Frontal cortex (tissue), 4 donors: ENCODE results near the gene HAND1. TPM values are rescaled to one million over a fixed set of nuclear protein-coding genes. Genes with fewer than 3 reads are reported as not detected.
"Not testable (repeated sequence)": the region's sequence is repeated elsewhere in the genome, so short reads cannot be mapped to it uniquely, and the experiment has no call there.

Experiments
- DNase-seq, 2 donors: peaks; one replicate each; pipeline ENCODE4 v3.0.0; 2012; ENCODE audit warnings: low spot score in 2 of 2
- FAIRE-seq: peaks from 2 replicates; lab custom pipeline; 2012; peaks lifted over from hg19 to GRCh38; lab: Jason Lieb, UNC
- total RNA-seq: library from RNA; depleted of rRNA; stranded (reverse); fragments of >200 nt; gene quantifications from one replicate; pipeline ENCODE4 v1.2.3, GENCODE V29; 2014
- donor health status: control.
- donor health status: control.
- donor health status: control.

HAND1 gene
- not detected for total RNA-seq

DNA sequence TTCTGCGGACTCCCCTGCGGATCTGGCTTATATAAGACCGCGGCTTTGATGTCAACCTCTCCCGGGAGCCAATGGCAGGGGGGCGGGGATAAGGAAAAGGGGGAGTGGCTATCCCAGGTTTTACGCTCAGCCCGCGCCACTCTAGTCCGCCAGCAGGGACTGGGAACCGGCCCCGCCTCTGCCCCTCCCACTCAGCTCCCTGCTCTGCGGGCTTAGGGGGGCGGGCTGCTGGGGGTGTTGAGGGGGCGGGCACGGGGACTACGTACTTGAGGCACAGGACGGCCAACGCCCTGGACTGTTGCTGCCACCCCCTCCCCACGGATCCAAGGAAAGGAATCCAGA, at the start of gene HAND1:
TSS of gene HAND1 (minus strand) at position 4 of the 342 bp plus-strand sequence. CDS start 219 bp downstream, outside the sequence.
- FAIRE-seq = no peak

DNA sequence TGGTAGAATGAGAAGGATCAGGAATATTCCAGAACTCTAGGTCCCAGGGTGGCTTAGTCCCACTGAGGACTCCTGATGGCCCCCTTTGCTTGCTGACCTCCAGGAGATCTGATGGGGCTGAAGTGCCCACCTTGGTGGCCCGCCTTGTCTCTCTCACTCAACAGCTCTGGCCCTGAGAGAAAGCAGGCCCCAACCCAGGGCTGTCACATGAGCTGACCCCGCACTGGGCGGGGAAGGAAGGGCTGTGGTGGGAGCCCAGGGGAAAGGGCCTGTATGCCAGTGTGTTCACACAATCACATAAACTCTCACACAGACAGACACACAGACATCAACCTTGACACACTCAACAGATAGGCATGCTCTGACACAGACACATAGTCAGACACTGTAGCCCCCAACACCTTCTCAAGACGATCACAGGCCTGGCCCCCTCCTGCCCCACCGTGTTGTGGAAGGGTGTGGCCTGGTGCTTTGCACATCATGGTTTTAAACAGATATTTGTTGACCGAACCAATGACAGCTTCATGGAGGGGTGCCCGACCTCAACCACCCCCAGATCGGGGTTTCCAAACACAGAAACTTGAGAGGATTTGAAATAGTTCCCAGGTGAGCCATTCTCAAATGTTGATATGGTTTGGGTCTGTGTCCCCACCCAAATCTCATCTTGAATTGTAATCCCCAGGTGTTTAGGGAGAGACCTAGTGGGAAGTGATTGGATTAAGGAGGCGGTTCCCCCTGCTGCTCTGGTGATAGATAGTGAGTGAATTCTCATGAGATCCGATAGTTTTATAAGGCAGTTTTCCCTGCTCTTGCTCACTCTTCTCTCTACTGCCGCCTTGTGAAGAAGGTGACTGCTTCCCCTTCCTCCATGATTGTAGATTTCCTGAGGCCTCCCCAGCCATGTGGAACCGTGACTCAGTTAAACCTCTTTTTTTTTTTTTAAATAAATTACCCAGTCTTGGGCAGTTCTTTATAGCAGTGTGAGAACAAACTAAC, 48.5 kb upstream of the HAND1 start:
- FAIRE-seq = no peak
- no peak for DNase-seq

More for the DNA sequence above, at the start of gene HAND1:
- DNase-seq = peak in 1 of 2 donors; percentile 54

DNA sequence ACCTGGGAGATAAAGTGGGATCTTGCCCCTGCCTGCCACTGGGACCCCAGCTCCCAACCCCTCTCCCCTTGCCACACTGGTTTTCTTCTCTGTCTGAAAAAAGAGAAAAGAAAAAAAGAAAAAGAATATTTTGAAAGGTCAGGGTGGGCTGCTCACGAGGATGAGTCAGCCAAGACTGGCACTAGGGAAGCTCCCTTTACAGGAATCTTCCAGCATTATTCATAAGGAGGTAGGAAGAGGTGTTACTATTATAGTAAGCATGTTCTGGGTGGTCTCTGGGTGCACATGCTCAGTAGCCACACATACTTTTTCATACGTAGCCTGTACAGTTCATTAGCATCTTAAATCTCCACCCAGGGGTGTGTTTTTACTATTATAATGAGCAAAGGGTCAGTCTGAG, 46.8 kb upstream of the HAND1 start:
- no peak for FAIRE-seq
- DNase-seq = no peak

DNA sequence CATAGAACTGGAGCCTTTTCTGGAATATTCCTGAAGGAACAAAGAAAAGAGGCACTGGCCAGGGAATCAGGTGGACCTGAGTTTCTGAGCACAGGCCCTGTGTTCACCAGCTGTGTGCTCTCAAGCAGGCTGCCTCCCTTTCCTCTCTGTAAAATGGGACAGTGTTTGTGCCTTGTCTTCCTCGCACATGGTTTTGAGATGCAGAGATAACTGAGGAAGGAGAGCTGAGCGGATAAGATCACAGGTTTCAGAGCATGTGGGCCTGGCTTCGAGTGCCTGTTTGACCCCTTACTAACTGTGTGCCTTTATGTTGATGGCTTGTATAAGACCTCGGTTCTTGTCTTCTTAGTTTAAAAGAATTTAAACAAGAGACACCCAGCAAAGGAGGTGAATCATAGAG, 46.2 kb upstream of the HAND1 start:
- no peak for FAIRE-seq

DNA sequence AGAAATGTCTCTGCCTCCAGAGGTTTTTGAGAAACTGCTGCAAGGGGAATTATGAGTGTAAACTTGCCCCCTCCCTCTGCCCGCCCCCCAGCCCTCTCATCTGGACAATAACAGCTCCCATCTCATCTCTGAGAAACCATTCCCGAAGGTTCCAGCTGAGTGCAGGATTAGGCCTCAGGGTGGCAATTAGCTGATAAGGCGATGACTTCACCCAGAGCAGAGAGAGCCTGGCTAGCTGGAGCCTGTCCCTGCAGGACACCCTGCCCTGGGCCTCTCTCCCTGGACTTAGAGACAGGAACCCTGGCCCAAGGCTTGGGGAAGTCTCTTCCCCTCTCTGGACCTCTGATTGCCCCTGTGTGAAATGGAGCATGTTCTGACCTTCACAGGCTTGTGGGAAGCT, 45.7 kb upstream of the HAND1 start:
- FAIRE-seq = no peak
- no peak for DNase-seq

More for the DNA sequence above, 46.2 kb upstream of the HAND1 start:
- DNase-seq = no peak

DNA sequence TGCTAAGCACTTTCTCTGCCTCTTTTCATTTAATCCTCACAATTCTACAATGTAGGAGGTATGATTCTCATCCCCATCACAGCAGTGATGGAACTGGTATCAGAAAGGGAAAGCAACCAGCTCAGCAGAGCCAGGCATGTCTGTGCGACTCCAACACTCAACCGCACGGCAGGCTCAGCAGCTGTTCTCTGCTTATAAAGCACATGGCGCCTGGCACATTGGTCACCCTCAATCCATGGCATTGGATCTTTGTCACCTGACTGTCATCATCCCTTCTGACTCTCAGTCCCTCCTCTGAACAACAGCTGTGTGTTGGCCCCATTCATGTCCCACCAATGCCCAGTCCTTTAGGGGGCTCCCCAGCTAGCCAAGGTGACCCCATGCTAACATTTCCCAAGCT, 45.1 kb upstream of the HAND1 start:
- FAIRE-seq (no peak), DNase-seq (no peak)

DNA sequence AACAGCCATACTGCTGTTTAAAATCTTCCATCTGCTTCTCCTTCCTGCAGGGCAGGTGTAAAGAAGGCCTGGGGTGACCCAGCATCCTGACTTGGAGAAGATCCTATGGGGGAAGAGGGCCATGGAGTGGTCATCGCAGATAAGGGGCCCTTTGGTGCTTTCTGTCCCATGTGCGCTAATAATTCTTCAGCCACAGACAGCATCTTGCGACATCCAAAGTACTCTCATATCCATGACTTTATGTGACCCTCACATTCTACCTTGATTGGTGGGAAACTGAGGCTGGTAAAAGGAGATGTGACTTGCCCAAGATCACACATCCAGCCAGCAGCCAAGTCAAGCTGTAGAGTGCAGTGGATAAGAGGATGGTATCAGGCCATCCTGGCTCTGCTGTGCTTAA, 44.3 kb upstream of the HAND1 start:
- FAIRE-seq (no peak), DNase-seq (no peak)

DNA sequence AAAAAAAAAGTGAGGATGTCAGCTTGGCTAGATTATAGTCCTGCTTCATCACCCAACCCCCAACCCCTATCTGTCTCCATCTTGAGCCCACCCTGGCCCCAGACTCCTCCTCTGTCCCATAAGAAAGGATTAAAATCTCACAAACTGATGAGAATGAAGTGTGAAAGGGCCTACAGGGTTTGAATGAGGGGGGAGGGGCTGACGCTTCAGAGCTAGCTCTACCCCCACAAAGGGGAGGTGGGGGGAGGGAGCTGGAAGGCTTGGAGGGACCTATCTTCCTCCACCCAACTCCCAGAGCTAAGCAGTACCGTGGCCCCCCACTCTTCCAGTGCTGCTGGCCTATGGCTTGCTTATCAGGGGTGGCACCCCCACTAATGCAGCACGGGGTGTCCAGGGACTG, 43.7 kb upstream of the HAND1 start:
- DNase-seq (no peak), FAIRE-seq (no peak)

DNA sequence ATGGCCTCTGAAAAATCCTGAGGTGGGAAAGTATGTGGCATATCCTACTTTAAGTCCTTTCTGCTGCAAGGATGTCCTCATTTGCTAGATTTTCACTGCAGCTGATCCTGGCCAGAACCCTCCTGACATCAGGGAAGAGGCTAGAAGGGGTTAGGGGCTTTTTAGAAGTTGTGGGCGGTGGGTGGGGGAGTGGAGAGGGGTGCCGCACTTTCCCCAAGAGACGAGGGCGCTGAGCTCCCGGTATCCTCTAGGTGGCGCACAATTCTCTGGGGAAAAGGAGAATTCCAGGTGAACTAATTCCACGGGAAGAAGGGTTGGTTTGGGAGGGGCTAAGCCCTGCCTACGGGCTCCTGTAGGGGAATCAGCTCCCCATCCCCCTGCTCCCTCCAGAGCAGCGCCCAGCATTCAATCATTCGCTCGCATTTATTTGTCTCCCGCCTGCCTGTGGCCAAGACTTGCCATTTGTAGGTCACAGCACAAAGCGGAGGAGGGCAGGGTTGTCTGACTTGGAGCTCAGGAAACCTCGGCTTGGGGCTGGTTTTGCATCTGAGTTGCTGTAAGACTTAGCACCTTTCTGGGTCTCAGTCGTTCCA, 42.9 kb upstream of the HAND1 start:
- DNase-seq = peak in 1 of 2 donors; percentile 38
- FAIRE-seq = no peak

DNA sequence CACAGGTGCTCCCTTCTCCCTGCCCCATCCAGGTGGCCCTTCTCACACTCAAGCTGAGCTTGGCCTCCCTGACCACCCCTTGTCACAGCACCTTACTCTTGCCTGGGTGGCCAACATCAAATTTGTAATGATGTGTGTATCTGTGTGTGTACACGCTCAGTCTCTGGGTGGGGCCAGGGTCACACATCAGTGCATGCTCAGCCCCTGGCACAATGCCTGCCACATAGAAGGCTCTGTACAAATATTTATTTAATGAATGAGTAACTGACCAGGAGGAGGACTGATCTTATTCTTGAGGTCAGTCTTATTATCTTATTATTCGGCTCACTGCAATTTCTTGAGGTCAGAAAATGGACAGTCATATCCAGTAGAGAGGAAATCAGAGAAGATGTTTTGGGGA, 41.3 kb upstream of the HAND1 start:
- DNase-seq (no peak), FAIRE-seq (no peak)

DNA sequence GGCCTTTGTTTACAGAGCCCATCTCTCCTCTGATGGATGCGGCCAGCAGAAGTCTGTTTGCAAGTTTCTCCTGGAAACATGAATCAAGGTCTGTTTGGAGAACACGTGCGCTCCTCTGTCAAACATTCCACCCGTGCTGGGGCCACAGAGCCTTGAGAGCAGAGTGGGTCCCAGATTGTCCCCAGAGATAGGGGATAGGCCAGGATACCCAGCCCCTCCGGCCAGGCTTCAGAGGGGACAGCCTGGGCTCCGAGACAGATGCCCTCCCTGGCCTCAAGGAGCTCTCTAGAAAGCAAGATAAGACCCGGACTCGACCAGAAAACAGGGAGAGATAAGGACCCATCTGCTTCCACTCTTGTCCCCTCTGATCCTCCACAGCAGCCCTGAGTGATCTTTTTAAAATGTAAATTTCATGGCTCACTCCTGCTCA, 40.4 kb upstream of the HAND1 start:
- FAIRE-seq = no peak
- DNase-seq = no peak

DNA sequence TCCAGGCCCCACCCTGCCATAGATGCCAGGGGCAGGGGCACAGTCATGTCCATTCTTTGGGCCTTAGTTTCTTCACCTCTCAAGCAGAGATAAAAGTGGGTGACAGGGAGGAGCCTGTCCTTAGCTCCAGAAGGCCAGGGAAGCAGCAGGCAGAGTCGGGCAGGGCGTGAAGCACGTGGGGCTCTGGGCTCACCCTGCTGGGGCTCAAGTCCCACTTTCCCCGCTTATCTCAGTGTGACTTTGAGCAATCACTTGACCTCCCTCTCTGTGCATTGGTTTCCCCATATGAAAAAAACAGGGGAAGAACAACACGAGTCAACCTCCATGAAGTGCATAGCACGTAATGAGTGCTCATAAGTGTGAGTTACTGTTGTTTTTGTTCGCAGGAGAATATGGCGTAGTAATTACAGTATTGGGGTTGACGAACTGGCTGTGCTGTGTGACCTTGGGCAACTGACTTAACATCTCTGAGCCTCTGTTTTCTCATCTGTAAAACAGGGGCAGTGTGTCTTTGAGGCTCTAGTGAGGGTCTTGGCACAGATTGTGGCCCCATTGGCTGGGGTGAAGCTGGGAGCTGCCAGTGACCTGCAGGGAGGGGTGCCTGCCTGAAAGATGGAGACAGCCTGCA, 39.9 kb upstream of the HAND1 start:
- DNase-seq (no peak), FAIRE-seq (no peak)

DNA sequence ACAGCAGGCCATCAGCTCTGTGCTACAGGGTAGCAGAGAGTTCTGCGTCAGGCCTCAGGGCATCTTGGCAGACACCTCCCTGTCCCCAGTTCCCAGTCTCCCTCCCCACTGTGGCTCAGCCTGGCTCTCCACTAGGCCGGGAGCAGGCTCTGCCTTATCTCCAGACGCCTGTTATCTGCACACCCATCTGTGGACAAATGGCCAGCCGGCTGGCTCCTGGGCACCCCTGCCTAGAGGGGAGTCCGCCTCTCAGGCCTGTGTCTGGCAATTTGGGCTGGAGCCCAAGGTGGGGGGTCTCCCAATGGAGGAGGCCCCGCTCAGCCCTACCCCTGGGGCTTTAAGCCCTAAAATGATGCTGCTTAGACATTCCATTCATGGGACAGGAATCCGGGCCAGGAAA, 39.2 kb upstream of the HAND1 start:
- DNase-seq (no peak), FAIRE-seq (no peak)

DNA sequence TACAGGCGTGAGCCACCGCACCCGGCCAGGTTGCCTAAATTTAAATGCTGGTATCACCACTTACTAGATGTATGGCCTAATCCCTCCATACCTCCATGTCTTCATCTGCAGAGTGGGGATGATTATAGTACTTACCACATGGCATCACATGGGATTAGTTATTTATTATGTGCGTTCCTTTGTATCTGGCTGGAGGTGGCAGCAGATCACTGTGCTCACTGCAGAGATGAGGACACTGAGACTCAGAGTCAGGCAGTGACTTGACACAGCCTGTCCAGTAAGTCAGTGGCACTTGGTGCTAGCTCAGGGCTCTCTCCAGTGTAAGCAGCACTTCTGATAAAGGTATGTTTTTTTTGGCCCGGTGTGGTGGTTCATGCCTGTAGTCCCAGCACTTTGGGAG, 38.4 kb upstream of the HAND1 start:
- FAIRE-seq (no peak), DNase-seq (no peak)

DNA sequence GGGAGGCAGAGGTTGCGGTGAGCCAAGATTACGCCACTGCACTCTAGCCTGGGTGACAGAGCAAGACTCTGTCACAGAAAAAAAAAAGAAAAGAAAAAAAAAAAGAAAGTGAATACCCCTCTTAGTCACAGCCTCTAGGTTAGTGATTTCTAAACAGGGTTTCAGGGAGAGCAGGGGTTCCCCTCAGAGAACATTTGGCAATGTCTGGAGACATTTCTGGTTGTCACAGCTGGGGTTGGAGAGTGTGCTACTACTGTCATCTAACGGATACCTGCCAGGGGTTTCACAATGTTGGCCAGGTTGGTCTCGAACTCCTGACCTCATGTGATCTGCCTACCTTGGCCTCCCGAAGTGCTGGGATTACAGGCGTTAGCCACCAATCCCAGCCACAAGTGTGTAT, 37.5 kb upstream of the HAND1 start:
- not testable (repeated sequence) for DNase-seq, FAIRE-seq

DNA sequence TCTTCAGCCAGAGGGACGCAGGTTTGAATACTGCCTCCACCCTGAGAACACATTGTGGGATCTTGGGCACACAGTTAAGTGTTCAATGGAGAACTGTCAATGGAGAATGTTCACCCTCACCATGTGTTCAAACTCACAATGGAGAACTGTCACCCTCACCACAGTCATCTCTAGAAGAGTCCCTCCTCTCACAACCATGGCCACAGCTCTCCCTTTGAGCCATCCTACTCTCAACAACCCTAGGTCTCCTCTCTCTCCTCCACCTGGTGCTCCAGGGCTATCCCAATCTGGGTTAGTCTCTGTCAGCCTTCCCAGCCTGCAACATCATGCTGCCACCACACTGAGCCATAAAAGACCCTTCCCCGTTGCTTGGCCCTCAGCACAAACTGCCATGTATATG, 36.3 kb upstream of the HAND1 start:
- no peak for DNase-seq
- FAIRE-seq = no peak

DNA sequence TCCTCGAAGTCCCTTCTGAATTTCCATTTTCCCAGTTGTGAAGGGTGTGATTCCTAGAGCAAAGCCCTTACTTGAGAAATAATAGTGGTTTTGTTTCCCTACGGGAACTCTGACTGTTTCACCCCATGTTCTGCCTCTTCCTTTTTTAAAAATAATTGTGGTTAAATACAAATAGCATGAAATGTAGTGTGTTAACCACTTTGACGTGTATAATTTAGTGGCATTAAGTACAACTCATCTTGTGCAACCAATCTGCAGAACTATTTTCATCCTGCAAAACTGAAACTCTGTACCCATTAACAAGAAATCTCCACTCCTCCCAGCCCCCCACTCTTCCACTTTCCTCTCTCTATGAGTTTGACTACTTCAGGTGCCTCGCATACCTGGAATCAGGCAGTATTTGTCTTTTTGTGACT, 35.6 kb upstream of the HAND1 start:
- DNase-seq (no peak), FAIRE-seq (no peak)

DNA sequence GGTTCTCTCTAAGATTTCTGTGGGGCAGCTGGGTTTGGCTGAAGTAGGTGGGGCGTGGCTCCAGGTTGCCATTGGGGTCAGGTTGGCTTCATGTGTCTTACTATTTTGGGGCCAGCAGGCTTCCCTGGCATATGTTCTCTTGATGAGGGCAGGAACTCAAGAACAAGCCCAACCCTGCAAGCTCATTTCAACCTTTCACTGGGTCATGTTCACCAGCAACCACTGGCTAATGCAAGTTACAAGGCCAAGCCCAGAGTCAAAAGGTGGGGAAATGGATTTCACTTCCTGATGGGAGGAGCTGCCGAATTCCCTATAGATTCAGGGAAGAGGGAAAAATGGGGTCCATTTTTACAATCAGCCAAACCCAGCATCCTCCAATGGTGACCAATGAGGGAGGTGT, 34.0 kb upstream of the HAND1 start:
- no peak for FAIRE-seq

DNA sequence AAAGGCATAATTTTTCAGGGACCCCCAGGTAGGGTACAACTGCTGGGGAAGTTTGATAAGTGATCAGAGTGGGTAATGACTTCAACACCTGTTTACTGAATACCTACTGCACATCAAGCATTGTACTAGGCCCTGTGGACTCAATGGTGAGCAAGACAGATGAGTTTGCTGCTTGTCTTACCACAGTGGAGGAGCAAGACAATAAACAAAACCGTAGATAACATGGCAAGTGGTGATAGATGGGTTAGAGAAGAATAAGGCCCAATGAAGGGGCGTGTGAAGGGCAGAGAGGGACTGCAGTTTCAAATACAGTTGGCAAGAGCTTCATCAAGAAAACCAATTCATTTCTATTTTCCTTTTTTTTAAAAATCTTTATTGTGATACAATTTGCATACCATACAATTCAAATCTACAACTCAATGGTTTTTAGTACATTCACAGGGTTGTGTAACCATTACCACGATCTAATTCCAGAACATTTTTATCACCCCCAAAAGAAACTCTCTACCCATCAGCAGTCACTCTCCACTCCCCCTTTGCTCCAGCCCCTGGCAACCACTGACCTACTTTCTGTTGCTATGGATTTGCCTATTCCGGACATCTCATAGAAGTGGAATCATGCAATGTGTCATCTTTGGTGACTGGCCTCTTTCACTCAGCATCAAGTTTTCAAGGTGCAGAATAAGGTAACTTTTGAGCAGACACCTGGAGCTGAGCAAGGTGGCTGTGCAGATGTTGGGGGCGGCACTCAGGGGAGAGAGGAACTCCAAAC, 31.9 kb upstream of the HAND1 start:
- DNase-seq (no peak), FAIRE-seq (no peak)

More for the DNA sequence above, 34.0 kb upstream of the HAND1 start:
- DNase-seq = no peak

DNA sequence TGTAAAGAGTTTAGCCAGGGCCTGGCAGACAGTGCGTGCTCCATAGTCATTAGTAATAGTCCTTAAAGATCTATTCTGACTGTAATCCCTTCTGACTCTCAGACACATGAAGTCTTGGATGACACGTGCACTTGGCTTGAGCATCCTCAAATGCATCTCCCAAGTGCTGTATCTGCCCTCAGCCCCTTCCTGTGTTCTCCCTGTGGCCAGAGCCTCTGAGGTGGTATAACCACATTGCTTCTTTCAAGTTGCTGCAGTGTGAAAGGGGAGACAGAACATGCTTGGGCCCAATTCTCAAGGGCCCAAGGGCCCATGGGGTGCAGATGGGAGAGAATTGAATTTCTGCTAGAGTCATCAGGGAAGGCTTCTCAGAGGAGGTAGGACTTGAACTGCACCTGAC, 30.1 kb upstream of the HAND1 start:
- FAIRE-seq = no peak
- DNase-seq = no peak
